Gastrocnemius medialis (tissue), 4 donors: ENCODE results near the gene CTCF. TPM values are rescaled to one million over a fixed set of nuclear protein-coding genes. Genes with fewer than 3 reads are reported as not detected.

ENCODE experiments used
- ATAC-seq, 2 donors: fragments of 150-250 bp; one replicate each; pipeline ENCODE4 v1.9.1; 2016
- DNase-seq, 2 donors: peaks; one replicate each; pipeline ENCODE4 v3.0.0-alpha.2; 2019
- H3K27ac ChIP-seq, 4 donors: fragments of 200-600 bp; sonication (generic); 1 replicate in 1 of 4; 2 replicates in 3 of 4; pipeline ENCODE4 v1.5.1; 2016 to 2018; ENCODE audit warnings: mild to moderate bottlenecking in 2 of 4, moderate library complexity in 1 of 4
- H3K27me3 ChIP-seq, 3 donors: fragments of 200-600 bp; sonication (generic) in 2 of 3; 1 replicate in 1 of 3; 2 replicates in 2 of 3; pipeline versions ENCODE4 v1.5.1 to v1.6.0; 2016 to 2019; ENCODE audit warnings: mild to moderate bottlenecking in 1 of 3, moderate library complexity in 1 of 3
- H3K36me3 ChIP-seq, 2 donors: fragments of 200-600 bp; sonication (generic) in 1 of 2; one replicate each; pipeline ENCODE4 v1.5.1; 2017 to 2018
- H3K4me1 ChIP-seq, 2 donors: fragments of 200-600 bp; sonication (generic) in 1 of 2; one replicate each; pipeline ENCODE4 v1.5.1; 2016 to 2017; ENCODE audit warnings: mild to moderate bottlenecking in 2 of 2
- H3K4me3 ChIP-seq, 4 donors: fragments of 200-600 bp; sonication (generic) in 3 of 4; 1 replicate in 1 of 4; 2 replicates in 3 of 4; pipeline ENCODE4 v1.5.1; 2016 to 2019; ENCODE audit warnings: mild to moderate bottlenecking in 2 of 4
- H3K9me3 ChIP-seq, 3 donors: fragments of 200-600 bp; sonication (generic) in 2 of 3; 1 replicate in 1 of 3; 2 replicates in 2 of 3; pipeline ENCODE4 v1.5.1; 2016 to 2019
- CTCF ChIP-seq, 5 experiments: fragments of 450-650 bp in 3 of 5; fragments of 200-600 bp in 2 of 5; sonication (generic) in 2 of 5; IDR thresholded peaks in 4 of 5; conservative IDR thresholded peaks in 1 of 5; 1 replicate in 4 of 5; 2 replicates in 1 of 5; pipeline ENCODE4 v1.5.1; 2016 to 2019; ENCODE audit warnings: antibody characterized with exemption in 5 of 5, mild to moderate bottlenecking in 3 of 5, moderate library complexity in 3 of 5
- POLR2A ChIP-seq, 2 donors: fragments of 450-650 bp; IDR thresholded peaks; one replicate each; pipeline ENCODE4 v1.6.1; 2017; ENCODE audit warnings: antibody characterized with exemption in 2 of 2, mild to moderate bottlenecking in 2 of 2, moderate library complexity in 2 of 2
- in situ Hi-C, 4 donors: fragments of 200-750 bp; cut with MboI; loops; one replicate each; pipeline versions ENCODE4 v1.15.0 to v1.8.0; 2017; ENCODE audit warnings: low sequenced_read_pairs in 4 of 4
- intact Hi-C: fragments of 100-400 bp; cut with DNase I; formaldehyde crosslinking; loops from one replicate; pipeline ENCODE4 v1.15.1; 2023; ENCODE audit warnings: low total_unique reads
- total RNA-seq, 4 donors: library from RNA; depleted of rRNA; stranded (reverse); fragments of >200 nt; gene quantifications; one replicate each; pipeline versions ENCODE4 v1.1.0 to v1.2.3, GENCODE V29; 2016

Gene CTCF
- total RNA-seq, 4 donors from 2014 or later, result 25.9 to 35.9 (median 30.3) TPM

GRCh38 chr16:67537636-67538591 lies 24.4 kb upstream of the CTCF start:
- Histone ChIP-seq H3K4me1 (peaks cover 7 to 26% of the 10 kb centered on the region in 2 donors), H3K4me3 (peak overlapping the region; percentile 65 to 83 (median 73)), H3K27ac (peak overlapping the region; percentile 75 to 88 (median 85)), H3K27me3 (no peaks in the 10 kb centered on the region), H3K9me3 (no peaks in the 10 kb centered on the region), H3K36me3 (peaks cover 0 to 27% of the 10 kb centered on the region in 2 donors)
- TF ChIP-seq POLR2A (IDR thresholded peaks at IDR 0.05), result peak in 1 of 2 donors; percentile 33
- no peak for TF ChIP-seq CTCF (IDR thresholded peaks at IDR 0.05 in 4 of 5, conservative IDR thresholded peaks at IDR 0.05 in 1 of 5)
- in situ Hi-C loops, result no loop called here
- DNase-seq, result peak in 1 of 2 donors; percentile 37
- intact Hi-C loops, result no loop called here
- ATAC-seq, result peak; percentile 49 to 70

- TF ChIP-seq POLR2A (IDR thresholded peaks at IDR 0.05) (no peak), CTCF (IDR thresholded peaks at IDR 0.05 in 4 of 5, conservative IDR thresholded peaks at IDR 0.05 in 1 of 5) (no peak)
- Histone ChIP-seq H3K4me3 (peak overlapping the region; percentile 65 to 83 (median 73)), H3K9me3 (no peaks in the 10 kb centered on the region), H3K27me3 (no peaks in the 10 kb centered on the region), H3K36me3 (peaks cover 0 to 34% of the 10 kb centered on the region in 2 donors), H3K27ac (peak overlapping the region; percentile 75 to 88 (median 85)), H3K4me1 (peaks cover 7 to 30% of the 10 kb centered on the region in 2 donors)
- intact Hi-C loops, result no loop called here
- in situ Hi-C loops, result no loop called here
- ATAC-seq (no peak), DNase-seq (no peak)
These were observed 23.6 kb upstream of the CTCF start for GRCh38 chr16:67538666-67539101.

DNA sequence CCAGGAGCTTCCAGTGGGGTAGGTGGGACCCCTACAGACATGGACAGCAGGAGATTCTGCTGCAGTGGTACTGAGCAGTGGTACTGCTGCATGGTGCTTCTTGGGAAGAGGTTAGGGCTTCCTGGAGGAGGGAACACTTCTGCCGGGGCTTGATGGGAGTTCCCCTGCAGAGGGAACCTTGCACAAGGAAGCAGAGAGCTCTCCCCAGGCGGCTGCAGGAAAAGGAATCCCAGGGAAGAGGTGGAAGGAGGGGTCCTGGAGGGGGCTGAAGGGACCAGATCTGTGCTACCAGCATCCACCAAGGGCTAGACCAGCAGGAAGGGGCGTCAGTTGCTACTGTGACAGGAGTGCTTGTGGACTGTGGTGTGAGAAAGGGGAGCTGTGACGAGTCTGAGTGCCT lies 23.1 kb upstream of the CTCF start:
- Histone ChIP-seq H3K36me3 (peaks cover 0 to 40% of the 10 kb centered on the region in 2 donors), H3K4me1 (peaks cover 7 to 30% of the 10 kb centered on the region in 2 donors), H3K4me3 (no peak overlapping the region), H3K27ac (peak overlapping the region in 1 of 4 donors; percentile 88), H3K27me3 (no peaks in the 10 kb centered on the region), H3K9me3 (no peaks in the 10 kb centered on the region)
- DNase-seq, result no peak
- no peak for ATAC-seq
- intact Hi-C loops, result no loop called here
- no peak for TF ChIP-seq CTCF (IDR thresholded peaks at IDR 0.05 in 4 of 5, conservative IDR thresholded peaks at IDR 0.05 in 1 of 5)
- no peak for TF ChIP-seq POLR2A (IDR thresholded peaks at IDR 0.05)
- in situ Hi-C loops, result no loop called here

DNA sequence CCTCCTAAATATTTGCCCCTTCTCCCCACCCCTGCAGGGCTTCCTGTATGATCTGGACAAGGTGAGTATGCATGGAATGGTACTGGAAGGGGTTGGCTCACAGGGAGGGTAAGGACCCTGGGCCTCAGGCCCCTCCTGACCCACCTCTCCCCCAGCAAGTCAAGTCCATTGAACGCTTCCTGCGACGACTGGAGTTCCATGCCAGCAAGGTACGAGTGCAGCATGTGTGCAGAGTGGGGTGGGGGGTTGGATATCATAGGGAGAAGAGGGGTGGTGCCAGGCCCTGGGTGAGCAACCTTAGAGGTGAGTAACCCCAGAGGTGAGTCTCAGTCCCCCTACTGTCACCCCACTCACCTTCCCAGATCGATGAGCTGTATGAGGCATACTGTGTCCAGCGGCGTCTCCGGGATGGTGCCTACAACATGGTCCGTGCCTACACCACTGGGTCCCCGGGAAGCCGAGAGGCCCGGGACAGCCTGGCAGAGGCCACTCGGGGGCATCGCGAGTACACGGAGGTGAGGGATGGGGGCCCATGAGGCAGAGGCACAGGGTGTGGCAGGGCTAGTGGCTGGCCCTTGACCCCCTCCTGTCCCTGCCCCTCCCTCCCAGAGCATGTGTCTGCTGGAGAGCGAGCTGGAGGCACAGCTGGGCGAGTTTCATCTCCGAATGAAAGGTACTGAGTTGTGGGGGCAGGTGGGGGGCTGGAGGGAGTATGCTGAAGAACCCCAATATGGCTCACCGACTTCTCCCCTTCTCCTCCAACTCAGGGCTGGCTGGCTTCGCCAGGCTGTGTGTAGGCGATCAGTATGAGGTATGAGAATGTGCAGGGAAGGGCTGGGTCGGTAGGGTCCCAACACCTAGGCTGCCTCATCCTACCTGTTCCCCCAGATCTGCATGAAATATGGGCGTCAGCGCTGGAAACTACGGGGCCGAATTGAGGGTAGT lies 22.4 kb upstream of the CTCF start:
- Histone ChIP-seq H3K27ac (peak overlapping the region in 1 of 4 donors; percentile 88), H3K36me3 (peaks cover 0 to 46% of the 10 kb centered on the region in 2 donors), H3K9me3 (no peaks in the 10 kb centered on the region), H3K27me3 (no peaks in the 10 kb centered on the region), H3K4me3 (no peak overlapping the region), H3K4me1 (peaks cover 7 to 30% of the 10 kb centered on the region in 2 donors)
- in situ Hi-C loops, result loop anchor here in 1 of 4 donors (10.0 kb wide), 1 partner anchor 105 kb away; the partner anchor contains the start of gene CARMIL2
- no peak for TF ChIP-seq POLR2A (IDR thresholded peaks at IDR 0.05)
- no peak for TF ChIP-seq CTCF (IDR thresholded peaks at IDR 0.05 in 4 of 5, conservative IDR thresholded peaks at IDR 0.05 in 1 of 5)
- no peak for ATAC-seq
- DNase-seq, result no peak
- intact Hi-C loops, result no loop called here
